COLO829 (cell line): ENCODE measurements around the gene TMEM82.

Experiments
- DNase-seq: peaks from one replicate; pipeline ENCODE4 v3.0.0; 2012; ENCODE audit warnings: low spot score

TMEM82 gene

DNA sequence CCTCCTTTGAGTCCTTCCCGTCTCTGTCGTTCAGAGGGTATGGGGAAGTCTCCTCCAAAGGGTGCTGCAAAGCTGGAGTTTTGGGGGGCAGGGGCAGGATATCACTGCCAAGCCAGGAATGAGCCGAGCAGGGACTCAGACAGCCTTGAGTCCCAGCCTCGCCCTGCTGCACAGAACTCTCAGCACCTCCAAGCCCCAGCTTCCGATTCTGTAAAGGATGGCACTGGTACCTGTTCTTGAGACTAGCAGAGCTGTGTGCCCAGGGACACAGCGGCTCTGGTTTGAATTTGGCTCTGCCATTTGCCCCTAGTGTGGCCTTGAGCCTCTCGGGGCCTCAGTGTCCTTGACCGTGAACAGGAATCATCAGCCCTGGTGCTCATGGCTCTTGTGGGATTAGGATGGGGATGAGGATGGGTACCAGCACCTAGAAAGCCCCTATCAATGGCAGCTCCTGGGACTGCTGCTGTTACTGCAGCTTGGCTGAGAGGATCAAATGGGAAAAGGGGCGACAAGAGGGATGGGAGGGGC, 14.8 kb downstream of the TMEM82 start:
- no peak for DNase-seq

DNA sequence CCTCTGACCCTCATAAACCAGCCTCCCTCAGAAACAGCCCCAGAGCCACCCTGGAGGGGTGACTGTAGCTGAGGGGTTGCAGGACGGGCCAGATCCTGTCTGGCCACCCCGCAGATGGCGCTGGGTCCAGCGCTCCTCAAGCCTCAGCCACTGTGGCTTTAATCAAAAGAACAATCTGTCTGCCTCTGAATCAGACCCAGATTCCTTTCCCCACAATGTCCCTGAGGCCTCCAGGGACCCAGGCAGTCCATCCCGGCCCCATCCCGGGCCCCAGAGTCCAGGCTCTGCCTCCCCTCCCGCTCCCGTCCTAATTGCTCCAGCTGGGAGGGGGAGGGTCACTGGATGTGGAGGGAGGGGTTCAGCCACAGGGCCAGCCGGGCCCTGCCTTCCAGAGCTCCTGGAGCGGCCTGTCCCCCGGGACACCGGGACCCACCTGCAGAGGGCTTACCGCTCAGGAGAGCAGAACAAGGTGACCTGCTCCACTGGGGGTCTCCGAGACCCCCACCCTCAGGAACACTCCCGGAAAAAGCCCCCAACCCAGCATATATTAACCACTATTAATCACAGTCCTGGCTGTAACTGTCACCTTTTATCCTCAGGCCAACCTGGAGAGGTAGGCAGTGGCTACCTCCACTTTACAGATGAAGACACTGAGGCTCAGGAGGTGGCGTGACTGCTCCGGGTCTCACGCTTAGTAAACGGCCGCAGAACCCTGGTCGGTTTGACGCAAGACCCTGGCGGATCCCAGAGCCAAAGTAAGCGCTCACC, 15.5 kb downstream of the TMEM82 start:
- no peak for DNase-seq

DNA sequence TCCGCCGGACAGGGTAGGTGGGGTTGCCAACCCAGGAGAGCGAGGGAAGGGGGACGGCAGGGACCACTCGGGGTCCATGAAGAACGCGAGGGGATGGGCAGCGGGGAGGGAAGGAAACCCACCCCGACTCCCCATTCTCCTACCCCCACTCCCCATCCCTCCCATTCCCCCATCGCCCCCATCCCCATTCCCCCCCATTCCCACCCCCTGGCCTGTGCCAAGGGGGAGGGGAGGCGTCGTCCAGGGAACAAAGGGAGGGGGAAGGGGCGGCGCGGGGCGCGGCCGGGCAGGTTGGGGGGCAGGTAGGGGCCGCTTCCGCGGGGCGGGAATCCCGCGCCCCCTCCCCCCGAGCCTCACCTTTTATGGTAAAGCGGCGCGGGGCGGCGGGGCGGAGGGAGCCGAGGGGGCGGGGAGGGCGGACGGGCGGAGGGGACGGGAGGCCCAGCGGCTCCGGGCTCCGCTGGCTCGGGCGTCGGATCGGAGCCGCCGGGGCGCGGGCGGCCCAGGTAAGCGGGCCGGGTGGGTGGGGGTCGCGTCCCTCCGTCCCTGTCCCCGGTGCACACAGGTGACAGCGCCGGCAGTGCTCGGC, 16.1 kb downstream of the TMEM82 start, which contains the start of gene FBLIM1:
Gene FBLIM1, plus strand, starts transcription at position 453 of the 589 bp plus-strand sequence. CDS start 6,189 bp downstream, outside the sequence.
- DNase-seq, result no peak

DNA sequence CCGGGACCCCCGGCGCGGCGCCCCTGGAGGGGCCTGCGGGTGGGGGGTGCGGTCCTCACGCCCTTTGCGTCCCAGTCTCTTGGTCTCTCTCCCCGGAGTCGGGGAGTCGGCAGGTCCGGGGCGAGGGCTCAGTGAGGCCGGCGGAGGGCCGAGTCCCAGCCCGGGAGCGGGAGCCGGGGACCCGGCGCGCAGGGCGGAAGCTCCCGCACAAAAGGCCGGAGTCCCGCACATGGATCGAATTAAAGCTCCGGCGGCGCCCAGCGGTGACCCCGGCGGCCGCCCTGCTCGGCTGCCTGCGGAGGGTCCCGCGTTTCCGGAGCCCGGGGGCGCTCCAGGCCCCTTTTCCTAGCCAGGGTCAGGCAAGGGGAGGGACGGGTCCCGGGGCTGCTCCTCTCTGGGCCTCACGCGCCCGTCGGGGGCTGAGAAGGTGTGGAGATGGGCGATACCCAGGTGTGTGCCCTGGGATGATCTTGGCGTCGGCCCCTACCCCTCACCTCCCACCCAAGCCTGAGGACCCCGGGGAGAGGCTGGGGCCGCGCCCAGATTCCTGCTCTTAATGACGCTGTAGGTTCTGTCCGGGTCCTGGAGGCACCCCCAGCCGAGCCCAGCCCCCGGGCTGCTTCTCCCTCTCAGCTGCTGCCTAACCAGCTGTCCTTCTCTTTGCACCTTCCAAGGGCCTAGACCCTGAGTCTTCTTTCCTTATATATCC, 16.8 kb downstream of the TMEM82 start:
- no peak for DNase-seq

DNA sequence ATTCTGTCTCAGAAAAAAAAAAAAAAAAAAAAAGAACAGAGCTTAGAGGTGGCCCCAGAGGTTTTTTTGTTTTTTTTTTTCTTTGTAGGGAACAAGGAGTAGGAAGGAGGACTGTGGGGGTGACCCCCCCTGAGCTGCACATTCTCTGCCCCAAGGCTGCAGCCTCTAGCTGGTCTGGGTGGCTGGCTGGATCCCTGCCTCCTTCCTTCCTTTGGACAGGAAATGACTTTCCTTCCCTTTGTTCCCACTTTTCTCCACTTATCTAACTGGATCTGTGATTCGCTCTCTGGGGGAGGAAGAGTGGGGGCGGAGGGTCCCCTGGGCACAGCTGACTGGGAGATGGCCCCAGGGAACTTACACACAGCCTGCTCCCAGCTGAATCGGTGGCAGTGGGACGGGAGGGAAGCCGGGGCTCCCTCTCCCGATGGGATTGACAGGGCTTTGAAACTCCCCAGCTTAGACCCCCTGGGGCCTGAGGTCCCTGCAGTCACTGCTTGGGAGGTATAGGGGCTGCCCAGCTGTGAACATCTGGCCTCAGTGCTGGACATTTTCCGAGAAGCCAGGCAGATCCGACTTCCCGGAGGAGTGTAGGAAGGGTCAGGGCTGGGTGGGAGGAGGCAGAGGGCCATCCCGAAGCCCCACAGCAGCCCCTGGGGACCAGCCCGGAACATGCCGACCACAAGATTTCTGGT, 18.4 kb downstream of the TMEM82 start:
- peak; percentile 94 for DNase-seq

DNA sequence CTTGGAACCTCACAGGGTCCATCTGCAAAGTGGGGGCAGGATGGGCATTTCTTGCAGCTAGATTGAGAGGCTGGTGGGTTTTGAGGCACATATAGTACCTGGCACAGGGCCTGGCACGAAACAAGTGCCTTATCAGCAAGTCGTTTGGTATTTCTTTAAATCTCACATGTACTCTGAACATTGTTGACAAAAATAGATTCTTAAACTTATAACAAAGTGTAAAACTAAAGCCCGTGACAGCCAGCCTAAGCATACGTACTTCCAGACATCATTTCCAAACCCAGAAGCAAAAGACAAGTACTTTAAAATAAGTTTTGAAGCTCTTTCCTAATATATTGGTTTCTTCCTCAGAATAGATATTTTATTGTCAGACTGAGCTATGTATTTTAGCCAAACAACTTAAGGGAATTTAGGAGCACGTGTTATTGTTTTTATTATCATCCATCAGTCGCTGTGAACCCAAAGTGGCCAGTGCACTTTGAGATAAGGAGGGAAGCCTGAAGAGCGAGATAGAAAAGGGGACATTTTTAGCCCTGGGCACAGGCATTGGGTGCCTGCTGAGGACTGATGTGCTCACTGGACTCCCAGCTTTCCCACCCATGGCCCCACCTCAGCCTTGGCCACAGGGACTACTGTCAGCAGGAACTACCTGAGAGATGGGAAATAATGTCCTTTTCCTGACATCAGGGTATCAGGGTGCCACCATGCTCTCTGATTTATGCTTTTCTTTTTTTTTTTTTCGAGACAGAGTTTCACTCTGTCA, 19.2 kb downstream of the TMEM82 start:
- DNase-seq, result no peak

DNA sequence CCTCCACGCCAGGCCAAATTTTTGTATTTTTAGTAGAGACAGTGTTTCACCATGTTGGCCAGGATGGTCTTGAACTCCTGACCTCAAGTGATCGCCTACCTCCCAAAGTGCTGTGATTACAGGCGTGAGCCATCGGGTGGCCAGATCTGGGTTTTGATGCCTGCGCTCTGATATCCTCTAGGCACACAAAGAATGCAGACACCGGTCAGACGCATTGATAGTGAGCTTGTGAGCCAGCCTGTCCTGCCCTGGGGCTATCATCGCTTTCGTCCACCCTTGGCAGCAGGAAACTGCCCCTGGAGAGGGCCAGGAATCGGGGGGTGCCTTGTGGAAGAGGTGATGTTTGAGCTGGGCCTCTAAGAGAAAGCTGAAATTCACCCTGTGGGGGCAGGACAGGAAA, 20.2 kb downstream of the TMEM82 start:
- DNase-seq, result no peak

DNA sequence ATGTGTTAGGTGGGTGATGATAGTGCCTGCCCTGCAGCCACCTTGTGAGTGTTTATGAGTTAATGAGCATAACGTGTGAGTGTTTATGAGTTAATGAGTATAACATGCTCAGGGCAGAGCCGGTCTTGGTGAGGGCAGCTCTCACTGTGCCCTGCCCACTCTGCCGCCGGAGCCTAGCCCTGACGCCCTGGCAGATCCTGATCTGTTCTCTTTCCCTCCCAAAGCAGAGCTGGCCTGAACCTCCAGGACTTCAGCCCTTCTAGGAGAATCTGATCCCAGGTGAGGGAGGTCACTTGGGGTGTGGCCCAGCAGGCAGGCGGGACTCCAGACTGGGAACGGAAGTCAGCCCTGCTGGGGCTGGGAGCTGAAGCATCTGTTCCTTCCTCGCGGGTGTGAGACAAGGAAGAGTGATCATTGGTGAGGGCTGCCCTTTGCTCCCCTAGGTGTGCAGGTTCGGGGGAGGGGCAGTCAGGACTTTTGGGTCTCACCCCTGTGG, 22.0 kb downstream of the TMEM82 start:
- DNase-seq, result no peak

DNA sequence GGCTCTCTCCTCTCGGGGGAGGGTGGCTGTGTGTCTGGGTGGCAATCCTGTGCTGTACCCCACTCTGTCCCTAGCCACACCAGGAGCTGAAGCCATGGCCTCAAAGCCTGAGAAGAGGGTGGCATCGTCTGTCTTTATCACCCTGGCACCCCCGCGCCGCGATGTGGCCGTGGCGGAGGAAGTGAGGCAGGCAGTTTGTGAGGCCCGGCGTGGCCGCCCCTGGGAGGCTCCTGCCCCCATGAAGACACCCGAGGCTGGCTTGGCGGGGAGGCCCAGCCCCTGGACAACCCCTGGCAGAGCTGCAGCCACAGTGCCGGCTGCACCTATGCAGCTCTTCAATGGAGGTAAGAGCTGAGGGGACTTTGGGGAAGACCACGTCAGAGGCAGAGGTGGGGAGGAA, 22.6 kb downstream of the TMEM82 start:
- no peak for DNase-seq

DNA sequence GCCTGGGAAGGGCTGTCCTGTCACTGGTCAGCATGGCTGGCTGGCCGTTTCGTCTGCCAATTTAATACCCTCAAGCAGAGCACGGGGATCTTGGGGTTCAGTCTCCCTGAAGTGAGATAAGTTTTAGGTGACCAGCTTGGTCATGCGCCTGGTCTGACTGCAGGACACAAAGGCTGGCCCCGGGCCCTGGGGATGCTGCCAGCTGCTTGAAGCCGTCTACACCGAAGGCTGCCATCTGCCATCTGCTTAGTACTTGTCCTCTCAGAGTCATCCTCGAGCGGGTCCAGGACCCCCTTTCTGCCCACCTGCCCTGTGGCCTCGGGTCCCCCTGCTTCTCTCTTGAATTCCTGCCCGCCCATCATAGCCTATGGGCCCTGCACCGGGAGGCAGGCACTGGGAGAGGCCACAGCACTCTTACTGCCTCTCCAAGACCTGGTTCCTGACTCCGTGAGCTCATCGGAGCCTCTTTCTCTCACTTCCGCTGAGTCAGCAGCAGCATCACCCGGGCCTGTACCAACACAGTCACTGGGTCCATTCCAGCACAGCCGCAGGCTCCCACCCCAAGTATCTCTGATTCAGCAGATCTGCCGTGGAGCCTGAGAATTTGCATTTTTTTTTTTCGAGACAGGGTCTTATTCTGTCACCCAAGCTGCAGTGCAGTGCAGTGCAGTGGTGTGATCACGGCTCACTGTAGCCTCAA, 23.3 kb downstream of the TMEM82 start:
- DNase-seq, result no peak

DNA sequence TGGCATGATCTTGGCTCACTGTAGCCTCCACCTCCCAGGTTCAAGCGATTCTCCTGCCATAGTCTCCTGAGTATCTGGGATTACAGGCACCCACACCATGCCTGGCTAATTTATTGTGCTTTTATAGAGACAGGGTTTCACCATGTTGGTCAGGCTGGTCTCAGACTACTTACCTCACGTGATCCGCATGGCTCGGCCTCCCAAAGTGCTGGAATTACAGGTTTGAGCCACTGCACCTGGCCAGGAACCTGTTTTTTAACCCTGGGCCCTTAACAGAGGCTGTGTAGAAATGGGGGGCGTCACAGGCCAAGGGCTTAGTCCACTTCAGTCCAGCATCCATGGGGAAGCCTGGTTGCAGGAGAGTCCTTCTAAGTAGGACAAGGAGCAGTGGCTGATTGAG, 25.6 kb downstream of the TMEM82 start:
- no peak for DNase-seq

DNA sequence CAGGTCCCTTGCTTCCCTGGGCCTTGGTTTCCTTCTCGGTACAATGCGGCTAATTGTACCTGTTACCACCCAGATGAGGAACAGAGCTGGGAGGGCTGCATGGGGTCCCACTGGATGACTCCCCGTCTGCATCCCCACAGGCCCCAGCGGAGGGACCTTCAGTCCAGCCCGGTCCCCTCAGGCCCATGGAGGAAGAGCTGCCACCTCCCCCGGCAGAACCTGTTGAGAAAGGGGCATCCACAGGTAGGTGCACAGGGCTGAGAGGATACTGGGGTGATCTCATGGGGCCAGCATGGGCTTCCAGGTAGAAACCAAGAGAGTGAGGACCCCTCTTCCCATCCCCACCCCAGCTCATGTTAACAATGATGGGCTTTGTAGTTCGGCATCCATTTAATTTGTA, 26.1 kb downstream of the TMEM82 start:
- no peak for DNase-seq

DNA sequence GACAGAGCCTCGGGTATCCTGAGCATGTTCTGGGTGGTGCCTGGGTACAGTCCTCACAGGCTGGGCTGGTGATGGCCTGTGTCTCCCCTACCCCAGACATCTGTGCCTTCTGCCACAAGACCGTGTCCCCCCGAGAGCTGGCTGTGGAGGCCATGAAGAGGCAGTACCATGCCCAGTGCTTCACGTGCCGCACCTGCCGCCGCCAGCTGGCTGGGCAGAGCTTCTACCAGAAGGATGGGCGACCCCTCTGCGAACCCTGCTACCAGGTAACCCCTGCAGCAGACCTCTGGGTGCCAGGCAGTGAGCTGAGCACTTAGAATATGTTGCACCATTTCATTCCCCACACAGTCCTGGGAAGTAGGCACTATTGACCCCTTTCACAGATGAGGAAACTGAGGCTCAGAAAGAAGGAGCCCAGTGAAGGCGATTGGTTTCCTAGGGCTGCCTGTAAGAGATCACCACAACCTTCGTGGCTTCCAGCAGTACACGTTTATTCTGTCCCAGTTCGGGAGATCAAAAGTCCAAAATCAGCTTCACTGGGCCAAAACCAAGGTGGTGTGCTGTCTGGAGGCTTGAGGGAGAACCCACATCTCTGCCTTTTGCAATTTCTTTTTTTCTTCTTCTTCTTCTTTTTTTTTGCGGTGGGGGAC, 28.1 kb downstream of the TMEM82 start:
- DNase-seq, result no peak

DNA sequence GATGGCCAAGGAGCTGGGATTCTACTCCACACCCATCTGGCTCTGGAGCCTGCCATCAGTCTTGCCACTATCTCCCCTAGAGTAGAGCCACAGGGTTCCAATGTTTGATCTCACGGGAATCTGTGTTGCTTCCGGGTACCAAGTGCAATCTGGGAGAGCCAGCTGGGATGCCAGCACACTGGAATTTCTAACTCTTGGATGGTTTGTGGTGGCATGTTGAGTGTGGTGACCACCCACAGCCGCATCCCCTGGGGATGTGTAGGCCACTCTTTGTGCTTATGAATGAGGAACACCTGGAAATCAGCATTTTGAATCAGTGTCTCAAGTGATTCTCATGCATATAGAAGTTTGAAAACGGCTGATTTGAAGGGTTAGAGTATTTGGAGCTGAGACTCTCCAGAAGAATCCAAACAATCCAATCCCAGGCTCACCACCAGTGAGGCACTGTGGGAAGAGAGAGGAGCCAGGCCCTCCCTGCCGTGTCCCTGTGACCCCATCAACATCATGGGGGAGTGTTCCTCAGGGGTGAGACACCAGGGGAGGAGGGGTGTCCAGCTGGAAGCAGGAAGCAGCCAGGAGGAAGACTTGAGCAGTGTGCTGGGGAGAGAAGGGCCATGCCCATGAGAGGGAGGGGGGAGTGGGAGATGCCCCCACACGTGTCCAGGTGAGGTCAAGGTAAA, 29.7 kb downstream of the TMEM82 start:
- no peak for DNase-seq

DNA sequence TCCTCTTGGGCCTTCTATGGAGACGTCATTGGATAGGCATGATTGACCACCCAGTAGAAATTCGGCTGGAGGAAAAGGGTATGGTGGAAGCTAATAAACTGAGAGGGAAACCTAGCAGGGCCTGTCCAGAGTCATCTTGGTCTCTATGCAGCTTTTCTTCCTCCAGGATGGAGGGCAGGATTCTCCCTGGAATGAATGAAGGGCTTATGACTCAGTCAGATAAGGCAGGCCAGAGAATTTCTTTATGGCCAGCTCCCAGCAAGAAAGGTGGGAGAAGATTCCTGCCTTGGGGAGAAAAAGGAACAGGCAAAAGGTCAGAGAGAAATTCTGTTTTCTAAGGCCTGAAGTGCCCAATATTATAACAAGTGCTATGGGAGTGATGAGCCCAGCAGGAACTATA, 33.4 kb downstream of the TMEM82 start:
- DNase-seq, result no peak

DNA sequence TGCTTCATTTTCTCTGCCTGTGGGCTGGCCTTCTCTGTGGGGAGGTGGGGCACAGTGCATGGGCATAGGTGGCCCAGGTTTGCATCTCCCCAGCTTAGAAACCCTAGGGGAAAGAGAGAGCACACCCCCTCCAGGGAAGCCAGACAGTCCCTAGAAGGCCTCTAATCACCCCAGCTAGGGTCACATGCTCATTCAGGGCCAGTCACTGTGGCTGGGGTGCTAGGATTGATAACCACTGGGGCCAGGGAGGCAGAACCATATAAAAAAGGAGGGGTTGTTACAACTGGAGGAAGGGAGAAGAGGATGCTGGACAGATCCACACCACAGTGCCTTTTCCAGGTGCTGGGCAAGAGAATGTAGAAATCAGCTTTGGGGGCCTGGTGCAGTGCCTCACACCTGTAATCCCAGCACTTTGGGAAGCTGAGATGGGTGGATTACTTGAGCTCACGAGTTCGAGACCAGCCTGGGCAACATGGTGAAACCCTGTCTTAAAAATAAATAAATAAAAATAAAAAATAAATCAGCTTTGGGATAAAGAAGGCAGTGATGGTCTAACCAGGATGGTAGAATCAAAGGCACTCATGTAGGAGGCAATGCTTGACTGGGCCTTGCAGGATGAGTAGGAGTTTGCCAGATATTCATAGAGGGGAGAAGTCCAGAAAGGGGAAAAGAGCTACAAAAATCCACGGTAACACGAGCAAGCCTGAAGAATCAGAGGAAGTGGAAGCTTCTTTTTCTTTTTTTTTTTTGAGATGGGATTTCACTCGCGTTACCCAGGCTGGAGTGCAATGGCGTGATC, 35.8 kb downstream of the TMEM82 start:
- no peak for DNase-seq

DNA sequence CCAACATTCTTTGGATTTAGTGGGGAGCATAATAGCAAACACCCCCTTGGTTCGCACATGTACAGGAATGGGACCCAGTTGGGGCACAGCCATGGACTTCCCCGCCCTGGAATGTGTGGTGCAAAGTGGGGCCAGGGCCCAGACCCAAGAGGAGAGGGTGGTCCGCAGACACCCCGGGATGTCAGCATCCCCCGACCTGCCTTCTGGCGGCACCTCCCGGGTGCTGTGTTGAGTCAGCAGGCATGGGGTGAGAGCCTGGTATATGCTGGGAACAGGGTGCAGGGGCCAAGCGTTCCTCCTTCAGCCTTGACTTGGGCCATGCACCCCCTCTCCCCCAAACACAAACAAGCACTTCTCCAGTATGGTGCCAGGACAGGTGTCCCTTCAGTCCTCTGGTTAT, 43.4 kb downstream of the TMEM82 start:
- DNase-seq, result no peak

DNA sequence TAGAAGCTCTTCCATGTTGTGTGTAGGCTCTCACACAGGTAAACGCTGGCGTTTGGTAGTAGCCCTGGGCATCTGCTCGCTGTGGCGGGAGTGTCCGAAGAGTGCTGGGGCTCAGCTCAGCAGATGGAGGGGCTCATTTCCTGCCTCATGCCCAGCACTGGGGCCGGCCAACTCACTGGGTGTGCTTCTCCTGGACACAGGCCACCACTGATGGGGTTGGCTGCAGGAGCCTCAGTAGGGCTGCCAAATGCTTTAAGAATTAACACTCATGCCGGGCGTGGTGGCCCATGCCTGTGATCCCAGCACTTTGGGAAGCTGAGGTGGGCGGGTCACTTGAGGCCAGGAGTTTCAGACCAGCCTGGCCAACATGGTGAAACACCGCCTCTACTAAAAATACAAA, 44.3 kb downstream of the TMEM82 start:
- no peak for DNase-seq
